HTR-8/SVneo (cell line): ENCODE measurements around the gene SMTN.

Experiments used
- DNase-seq: peaks from one replicate; pipeline ENCODE4 v3.0.0; 2011; ENCODE audit warnings: low spot score, mixed read lengths; ENCODE audit not compliant: insufficient read length
- FAIRE-seq: peaks from 2 replicates; lab custom pipeline; 2011; peaks lifted over from hg19 to GRCh38; lab: Jason Lieb, UNC

Gene SMTN

GRCh38 chr22:31141551-31141950 is 60.4 kb downstream of the SMTN start:
- FAIRE-seq = no peak
- no peak for DNase-seq

GRCh38 chr22:31142285-31142684 is 61.2 kb downstream of the SMTN start:
- DNase-seq (no peak), FAIRE-seq (no peak)

GRCh38 chr22:31143038-31143437 is 61.9 kb downstream of the SMTN start:
- FAIRE-seq = no peak
- DNase-seq = no peak

- FAIRE-seq (no peak), DNase-seq (no peak)
Observed at GRCh38 chr22:31143537-31143936, 62.4 kb downstream of the SMTN start.

- no peak for DNase-seq
- FAIRE-seq = no peak
Observed at GRCh38 chr22:31144223-31144622, 63.1 kb downstream of the SMTN start.

GRCh38 chr22:31148488-31148887 is 67.4 kb downstream of the SMTN start:
- FAIRE-seq = no peak
- no peak for DNase-seq

- FAIRE-seq (no peak), DNase-seq (peak; percentile 83)
Observed at GRCh38 chr22:31148953-31149627, 68.0 kb downstream of the SMTN start.

- FAIRE-seq (no peak), DNase-seq (no peak)
Observed at GRCh38 chr22:31150615-31151014, 69.5 kb downstream of the SMTN start.

- FAIRE-seq (no peak), DNase-seq (no peak)
Observed at GRCh38 chr22:31151872-31152271, 70.8 kb downstream of the SMTN start.

- FAIRE-seq (no peak), DNase-seq (no peak)
Observed at GRCh38 chr22:31153357-31153756, 72.2 kb downstream of the SMTN start.
